KMS-11 (cell line): ENCODE results near the gene HSDL1.

Experiments used
- H2AFZ ChIP-seq: fragments of 200-600 bp; sonication (generic); 2 replicates; pipeline ENCODE4 v1.6.1; 2016; ENCODE audit warnings: antibody characterized with exemption, mixed run types, low read depth
- H3K27ac ChIP-seq: fragments of 200-600 bp; sonication (generic); 2 replicates; pipeline ENCODE4 v1.6.1; 2016; ENCODE audit warnings: mild to moderate bottlenecking, mixed run types
- H3K27me3 ChIP-seq: fragments of 200-600 bp; sonication (generic); 2 replicates; pipeline ENCODE4 v1.6.1; 2017; ENCODE audit warnings: mild to moderate bottlenecking, low read depth, mixed run types, moderate library complexity; ENCODE audit not compliant: insufficient read depth
- H3K36me3 ChIP-seq: fragments of 200-600 bp; sonication (generic); 2 replicates; pipeline ENCODE4 v1.6.1; 2017; ENCODE audit warnings: mild to moderate bottlenecking, mixed run types; ENCODE audit not compliant: insufficient read depth
- H3K4me1 ChIP-seq: fragments of 200-600 bp; sonication (generic); 2 replicates; pipeline ENCODE4 v1.6.1; 2016; ENCODE audit warnings: mild to moderate bottlenecking, low read depth, mixed run types; ENCODE audit not compliant: poor library complexity, severe bottlenecking
- H3K4me2 ChIP-seq: fragments of 200-600 bp; sonication (generic); 2 replicates; pipeline ENCODE4 v1.7.0; 2016; ENCODE audit warnings: mild to moderate bottlenecking, mixed run types
- H3K4me3 ChIP-seq: fragments of 200-600 bp; sonication (generic); IDR thresholded peaks from 2 replicates; pipeline ENCODE4 v1.6.1; 2017; ENCODE audit warnings: low read depth, low read length, mixed read lengths; ENCODE audit not compliant: insufficient read depth
- H3K79me2 ChIP-seq: fragments of 200-600 bp; sonication (generic); 2 replicates; pipeline ENCODE4 v1.6.1; 2016; ENCODE audit warnings: low read depth, mixed run types; ENCODE audit not compliant: insufficient read depth
- H3K9ac ChIP-seq: fragments of 200-600 bp; sonication (generic); 2 replicates; pipeline ENCODE4 v1.6.1; 2016; ENCODE audit warnings: mild to moderate bottlenecking, mixed run types
- H4K20me1 ChIP-seq: fragments of 200-600 bp; sonication (generic); 2 replicates; pipeline ENCODE4 v1.6.1; 2016; ENCODE audit warnings: mild to moderate bottlenecking, mixed run types; ENCODE audit not compliant: insufficient read depth
- CTCF ChIP-seq: fragments of 200-600 bp; sonication (generic); conservative IDR thresholded peaks from 2 replicates; pipeline ENCODE4 v1.6.1; 2017; ENCODE audit warnings: low read depth, mild to moderate bottlenecking, antibody characterized with exemption, low read length, moderate library complexity, mixed read lengths

The HSDL1 gene

GRCh38 chr16:84137769-84138357, 7.1 kb downstream of the HSDL1 start:
- Histone ChIP-seq H3K27ac (peak overlapping the region; percentile 67), H3K79me2 (peaks cover 18% of the 10 kb centered on the region), H3K27me3 (no peaks in the 10 kb centered on the region), H4K20me1 (no peaks in the 10 kb centered on the region), H3K36me3 (no peaks in the 10 kb centered on the region), H2AFZ (no peak overlapping the region), H3K4me2 (peak overlapping the region; percentile 91), H3K4me3 (no peak overlapping the region), H3K9ac (peak overlapping the region; percentile 37; the same call in 1 of the 2 replicates), H3K4me1 (peaks cover 73% of the 10 kb centered on the region)
- TF ChIP-seq CTCF = no peak

DNA sequence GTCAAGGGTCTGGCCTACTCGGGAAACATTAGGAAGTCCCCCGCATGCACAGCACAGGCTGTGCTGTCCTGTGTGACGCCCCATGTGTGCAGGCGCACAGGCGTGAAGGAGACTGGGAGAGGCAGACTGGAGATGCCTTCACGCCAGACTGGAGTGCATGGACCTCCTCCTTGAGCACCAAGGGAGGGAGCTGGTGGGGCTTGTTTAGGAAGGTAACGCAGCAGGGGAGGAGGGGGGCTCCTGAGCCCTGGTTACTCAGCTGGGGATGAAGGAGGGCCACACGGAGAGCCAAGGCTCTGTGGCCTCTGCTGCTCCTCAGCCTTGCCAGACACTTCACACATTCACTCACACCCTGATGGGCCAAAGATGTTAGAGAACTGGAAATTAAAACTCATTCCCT, 7.7 kb downstream of the HSDL1 start:
- H3K4me1 ChIP-seq = peaks cover 79% of the 10 kb centered on the region
- H3K4me3 ChIP-seq = no peak overlapping the region
- H3K27me3 ChIP-seq = no peaks in the 10 kb centered on the region
- H3K9ac ChIP-seq = no peak overlapping the region
- no peaks in the 10 kb centered on the region for H3K36me3 ChIP-seq
- H4K20me1 ChIP-seq = no peaks in the 10 kb centered on the region
- no peak overlapping the region for H2AFZ ChIP-seq
- no peak for TF ChIP-seq CTCF
- peak overlapping the region; percentile 91; the same call in 1 of the 2 replicates for H3K4me2 ChIP-seq
- H3K27ac ChIP-seq = no peak overlapping the region; the same call in 1 of the 2 replicates
- H3K79me2 ChIP-seq = peaks cover 14% of the 10 kb centered on the region

DNA sequence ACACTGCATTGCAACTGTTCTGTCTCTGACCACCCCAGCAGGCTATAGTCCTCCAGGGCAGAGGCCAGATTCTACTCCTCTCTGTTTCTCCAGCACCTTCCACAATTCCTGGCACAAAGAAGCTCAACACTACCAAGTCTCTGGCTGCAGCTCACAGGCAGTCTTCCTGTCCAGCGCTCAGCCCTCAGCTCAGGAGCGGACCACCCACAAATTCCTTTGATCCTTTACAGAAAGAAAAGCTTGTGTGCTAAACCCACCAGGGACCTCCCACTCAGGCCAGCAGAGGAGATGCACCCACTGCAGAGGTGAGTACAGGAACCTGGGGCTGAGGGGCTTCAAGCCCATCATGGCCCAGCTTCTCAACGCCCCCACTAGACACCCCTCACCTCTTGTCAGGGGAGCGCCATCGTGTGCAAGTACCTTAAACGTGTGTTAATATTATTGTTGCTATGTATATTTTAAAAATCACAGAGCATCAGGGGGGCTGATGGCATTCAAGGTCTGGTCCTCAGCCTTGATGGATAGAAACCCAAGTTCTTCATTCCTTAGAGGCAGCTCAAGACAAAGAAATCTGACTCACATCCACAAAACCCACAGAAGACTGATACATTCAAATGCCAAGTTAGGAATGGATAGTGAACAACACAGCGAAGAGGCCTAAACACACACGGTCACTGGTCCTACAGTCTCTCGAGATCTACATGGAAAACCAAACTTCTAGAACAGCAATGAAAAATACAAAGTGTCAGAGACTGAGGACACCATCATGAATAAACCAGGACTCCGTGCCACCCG, 8.4 kb downstream of the HSDL1 start:
- Histone ChIP-seq H4K20me1 (no peaks in the 10 kb centered on the region), H3K36me3 (no peaks in the 10 kb centered on the region), H2AFZ (no peak overlapping the region), H3K79me2 (peaks cover 14% of the 10 kb centered on the region), H3K4me1 (peaks cover 78% of the 10 kb centered on the region), H3K27ac (no peak overlapping the region), H3K4me2 (no peak overlapping the region; the same call in 1 of the 2 replicates), H3K4me3 (no peak overlapping the region), H3K9ac (no peak overlapping the region), H3K27me3 (no peaks in the 10 kb centered on the region)
- TF ChIP-seq CTCF = no peak

- peak overlapping the region; percentile 75 for H3K4me2 ChIP-seq
- no peaks in the 10 kb centered on the region for H4K20me1 ChIP-seq
- H3K79me2 ChIP-seq = peaks cover 14% of the 10 kb centered on the region
- H3K27ac ChIP-seq = no peak overlapping the region
- no peak for TF ChIP-seq CTCF
- peaks cover 76% of the 10 kb centered on the region for H3K4me1 ChIP-seq
- no peak overlapping the region for H3K9ac ChIP-seq
- no peaks in the 10 kb centered on the region for H3K27me3 ChIP-seq
- H3K36me3 ChIP-seq = no peaks in the 10 kb centered on the region
- H3K4me3 ChIP-seq = no peak overlapping the region
- H2AFZ ChIP-seq = no peak overlapping the region
These were observed 12.3 kb downstream of the HSDL1 start for GRCh38 chr16:84132527-84133285.
